Measurements from ENCODE around the gene PET100. TPM values are rescaled to one million over a fixed set of nuclear protein-coding genes. Genes with fewer than 3 reads are reported as not detected.

The PET100 gene
- total RNA-seq, 1 experiment from 2014 or later: 101 TPM

GRCh38 chr19:7590256-7590655, 39.3 kb upstream of the PET100 start:
- TF ChIP-seq CTCF (conservative IDR thresholded peaks at IDR 0.05; ENCODE audit: low read depth, low read length) (no peak), EZH2phosphoT487 (IDR thresholded peaks at IDR 0.05; ENCODE audit: borderline replicate concordance, low read length) (no peak), EZH2 (IDR thresholded peaks at IDR 0.05; ENCODE audit: low read length, unreplicated experiment) (no peak)
- Histone ChIP-seq H3K4me3 (ENCODE audit: low read length) (no peak overlapping the region), H3F3A (ENCODE audit: low read length, unreplicated experiment) (no peaks in the 10 kb centered on the region), H3K36me3 (ENCODE audit: low read depth, low read length) (no peaks in the 10 kb centered on the region), H3K4me2 (ENCODE audit: low read length) (peak overlapping the region; percentile 45; the same call in 1 of the 2 replicates), H3K27me3 (ENCODE audit: low read length) (no peaks in the 10 kb centered on the region), H4K20me1 (ENCODE audit: low read length) (no peaks in the 10 kb centered on the region), H3K9me2 (replicated peaks; ENCODE audit: low read length) (no peaks in the 10 kb centered on the region), H3K4me1 (ENCODE audit: insufficient read depth, low read length) (peaks cover 8% of the 10 kb centered on the region; the same call in 1 of the 2 replicates), H2AFZ (ENCODE audit: low read length) (0 out of 2 replicates have a peak overlapping the region, but pooled peaks have one; percentile 2), H3K9ac (ENCODE audit: low read length) (no peak overlapping the region), H3K79me2 (ENCODE audit: low read length) (no peaks in the 10 kb centered on the region), H3K9me3 (ENCODE audit: low read length) (no peaks in the 10 kb centered on the region), H3K27ac (ENCODE audit: low read length) (no peak overlapping the region)
- no peak for ATAC-seq
- BruUV-seq (replicated peaks): no TSS peak
- intact Hi-C loops (cut with micrococcal nuclease): no loop called here
- ChIA-PET POLR2A (ENCODE audit: unreplicated experiment) (no interaction called here), CTCF (no interaction called here)
- peak; percentile 44 for DNase-seq

GRCh38 chr19:7595466-7596133, 34.0 kb upstream of the PET100 start, which contains the start of gene CAMSAP3:
Gene CAMSAP3 (plus strand): TSS chr19:7595863. CDS start chr19:7596003, 140 bp downstream.
- intact Hi-C loops (cut with micrococcal nuclease): loop anchor here (2.0 kb wide), 1 partner anchor 27 kb away; no protein-coding TSS in a partner anchor
- H3K4me3 ChIP-seq (ENCODE audit: low read length): peak within 1 kb of the TSS; percentile 78
- ChIA-PET CTCF (interaction anchor here (0.6 to 0.8 kb wide), 3 partner anchors 13 to 210 kb away, joined by 3 to 5 read pairs (median 5); no protein-coding TSS in a partner anchor), POLR2A (ENCODE audit: unreplicated experiment) (no interaction called here)
- H3K4me1 ChIP-seq (ENCODE audit: insufficient read depth, low read length): peaks cover 16% of the 10 kb centered on the region
- no peaks in the 10 kb centered on the region for H3K27me3 ChIP-seq (ENCODE audit: low read length)
- TF ChIP-seq EZH2 (IDR thresholded peaks at IDR 0.05; ENCODE audit: low read length, unreplicated experiment): no peak
- no peak for TF ChIP-seq CTCF (conservative IDR thresholded peaks at IDR 0.05; ENCODE audit: low read depth, low read length)
- TF ChIP-seq EZH2phosphoT487 (IDR thresholded peaks at IDR 0.05; ENCODE audit: borderline replicate concordance, low read length): no peak
- H3K27ac ChIP-seq (ENCODE audit: low read length): no peak within 1 kb of the TSS
- H4K20me1 ChIP-seq (ENCODE audit: low read length): peaks cover 14% of the 10 kb centered on the region; the same call in 1 of the 2 replicates
- H3K36me3 ChIP-seq (ENCODE audit: low read depth, low read length): no peaks in the 10 kb centered on the region
- H3F3A ChIP-seq (ENCODE audit: low read length, unreplicated experiment): no peaks in the 10 kb centered on the region
- peaks cover 21% of the 10 kb centered on the region for H3K79me2 ChIP-seq (ENCODE audit: low read length)
- H3K9ac ChIP-seq (ENCODE audit: low read length): peak within 1 kb of the TSS; percentile 49
- H3K9me3 ChIP-seq (ENCODE audit: low read length): no peaks in the 10 kb centered on the region
- peak; percentile 89 for ATAC-seq
- no peaks in the 10 kb centered on the region for H3K9me2 ChIP-seq (replicated peaks; ENCODE audit: low read length)
- peak within 1 kb of the TSS; percentile 91 for H3K4me2 ChIP-seq (ENCODE audit: low read length)
- peak within 1 kb of the TSS; percentile 74 for H2AFZ ChIP-seq (ENCODE audit: low read length)
- BruUV-seq (replicated peaks): no TSS peak
- DNase-seq: peak; percentile 73

Data from PC-3 (cell line).